Measurements from ENCODE around the gene ATOH7. TPM values are rescaled to one million over a fixed set of nuclear protein-coding genes. Genes with fewer than 3 reads are reported as not detected.

Gene ATOH7
- total RNA-seq, 1 donor from 2014 or later, result 0.65 TPM

DNA sequence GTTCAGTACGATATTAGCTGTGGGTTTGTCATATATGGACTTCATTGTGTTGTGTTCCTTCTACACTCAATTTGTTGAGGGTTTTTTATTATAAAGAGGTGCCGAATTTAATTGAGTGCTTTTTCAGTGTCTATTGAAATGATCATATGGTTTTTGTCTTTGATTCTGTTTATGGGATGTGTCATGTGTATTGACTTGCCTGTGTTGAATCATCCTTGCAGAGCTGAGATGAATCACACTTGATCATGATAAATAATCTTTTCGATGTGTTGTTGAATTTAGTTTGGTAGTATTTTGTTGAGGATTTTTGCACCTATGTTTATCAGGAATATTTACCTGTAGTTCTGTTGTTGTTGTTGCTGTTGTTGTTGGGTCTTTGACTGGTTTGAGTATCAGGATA, 39.8 kb downstream of the ATOH7 start:
- H3K36me3 Mint-ChIP-seq (ENCODE audit: insufficient read depth), result no peaks in the 10 kb centered on the region
- no peaks in the 10 kb centered on the region for H3K4me1 Mint-ChIP-seq (ENCODE audit: low read depth)
- no peak for DNase-seq (ENCODE audit: low spot score, unreplicated experiment)
- no peak overlapping the region for H3K27ac Mint-ChIP-seq
- no peak overlapping the region for H3K4me3 Mint-ChIP-seq (ENCODE audit: low read depth)
- H3K27me3 Mint-ChIP-seq, result peaks cover 8% of the 10 kb centered on the region
- TF ChIP-seq, protein P1, sequence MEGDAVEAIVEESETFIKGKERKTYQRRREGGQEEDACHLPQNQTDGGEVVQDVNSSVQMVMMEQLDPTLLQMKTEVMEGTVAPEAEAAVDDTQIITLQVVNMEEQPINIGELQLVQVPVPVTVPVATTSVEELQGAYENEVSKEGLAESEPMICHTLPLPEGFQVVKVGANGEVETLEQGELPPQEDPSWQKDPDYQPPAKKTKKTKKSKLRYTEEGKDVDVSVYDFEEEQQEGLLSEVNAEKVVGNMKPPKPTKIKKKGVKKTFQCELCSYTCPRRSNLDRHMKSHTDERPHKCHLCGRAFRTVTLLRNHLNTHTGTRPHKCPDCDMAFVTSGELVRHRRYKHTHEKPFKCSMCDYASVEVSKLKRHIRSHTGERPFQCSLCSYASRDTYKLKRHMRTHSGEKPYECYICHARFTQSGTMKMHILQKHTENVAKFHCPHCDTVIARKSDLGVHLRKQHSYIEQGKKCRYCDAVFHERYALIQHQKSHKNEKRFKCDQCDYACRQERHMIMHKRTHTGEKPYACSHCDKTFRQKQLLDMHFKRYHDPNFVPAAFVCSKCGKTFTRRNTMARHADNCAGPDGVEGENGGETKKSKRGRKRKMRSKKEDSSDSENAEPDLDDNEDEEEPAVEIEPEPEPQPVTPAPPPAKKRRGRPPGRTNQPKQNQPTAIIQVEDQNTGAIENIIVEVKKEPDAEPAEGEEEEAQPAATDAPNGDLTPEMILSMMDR (IDR thresholded peaks at IDR 0.05; ENCODE audit: unreplicated experiment), result no peak
- H3K9me3 Mint-ChIP-seq (ENCODE audit: low read depth), result peaks cover 10% of the 10 kb centered on the region

DNA sequence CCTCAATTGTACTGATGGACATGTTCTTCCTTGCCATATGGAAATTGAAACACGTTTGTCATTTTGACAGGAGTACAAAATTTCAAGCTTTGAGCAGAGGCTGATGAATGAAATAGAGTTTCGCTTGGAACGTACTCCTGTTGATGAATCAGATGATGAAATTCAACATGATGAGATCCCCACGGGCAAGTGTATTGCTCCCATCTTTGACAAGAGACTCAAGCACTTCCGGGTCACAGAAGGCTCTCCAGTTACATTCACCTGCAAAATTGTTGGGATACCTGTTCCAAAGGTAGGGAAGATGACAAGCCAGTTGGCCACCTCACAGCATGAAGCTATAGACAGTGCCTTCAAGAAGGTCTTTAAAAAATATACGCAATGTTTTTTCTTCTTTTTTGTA, 43.1 kb downstream of the ATOH7 start:
- Mint-ChIP-seq H3K27ac (no peak overlapping the region), H3K27me3 (peaks cover 4% of the 10 kb centered on the region), H3K4me1 (ENCODE audit: low read depth) (no peaks in the 10 kb centered on the region), H3K9me3 (ENCODE audit: low read depth) (peaks cover 10% of the 10 kb centered on the region), H3K36me3 (ENCODE audit: insufficient read depth) (no peaks in the 10 kb centered on the region), H3K4me3 (ENCODE audit: low read depth) (no peak overlapping the region)
- TF ChIP-seq, protein P1 (IDR thresholded peaks at IDR 0.05; ENCODE audit: unreplicated experiment), result no peak
- DNase-seq (ENCODE audit: low spot score, unreplicated experiment), result no peak

DNA sequence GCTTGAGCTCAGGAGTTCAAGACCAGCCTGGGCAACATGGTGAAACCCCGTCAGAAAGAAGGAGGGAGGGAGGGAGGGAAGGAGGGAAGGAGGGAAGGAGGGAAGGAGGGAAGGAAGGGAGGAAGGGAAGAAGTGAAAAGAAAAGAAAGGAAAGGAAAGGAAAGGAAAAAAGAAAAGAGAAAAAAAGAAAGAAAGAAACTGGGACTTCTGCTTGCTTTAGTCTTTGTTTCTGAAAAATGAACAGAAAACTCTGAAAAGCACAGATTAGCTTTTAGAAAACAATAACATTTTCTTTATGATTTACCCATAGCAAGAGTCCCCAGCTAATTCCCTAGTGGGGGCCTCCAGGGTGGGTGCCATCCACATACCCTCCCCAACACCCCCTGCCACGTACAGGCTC, 46.8 kb downstream of the ATOH7 start:
- TF ChIP-seq, protein P1 (IDR thresholded peaks at IDR 0.05; ENCODE audit: unreplicated experiment), result no peak
- no peak for DNase-seq (ENCODE audit: low spot score, unreplicated experiment)
- Mint-ChIP-seq H3K9me3 (ENCODE audit: low read depth) (no peaks in the 10 kb centered on the region), H3K27ac (no peak overlapping the region), H3K4me3 (ENCODE audit: low read depth) (no peak overlapping the region), H3K36me3 (ENCODE audit: insufficient read depth) (no peaks in the 10 kb centered on the region), H3K4me1 (ENCODE audit: low read depth) (no peaks in the 10 kb centered on the region), H3K27me3 (peaks cover 4% of the 10 kb centered on the region)

DNA sequence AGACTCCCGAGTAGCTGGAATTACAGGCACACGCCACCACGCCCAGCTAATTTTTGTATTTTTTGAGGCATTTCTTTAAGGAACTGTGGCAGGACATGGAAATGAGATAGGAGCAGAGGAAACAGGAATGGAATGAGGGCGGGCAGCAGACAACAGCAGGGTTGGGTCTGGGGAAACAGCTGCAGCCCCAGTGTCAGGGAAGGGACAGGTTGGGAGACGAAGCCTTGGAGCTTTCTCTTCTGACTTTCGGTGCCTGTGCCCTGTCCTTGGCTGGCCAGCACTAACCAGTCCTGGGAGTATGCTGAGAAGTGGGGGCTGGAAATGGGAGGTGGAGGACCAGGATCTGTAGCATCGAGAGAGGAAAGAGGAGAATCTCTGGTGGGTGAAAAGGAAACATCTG, 47.4 kb downstream of the ATOH7 start:
- Mint-ChIP-seq H3K4me1 (ENCODE audit: low read depth) (no peaks in the 10 kb centered on the region), H3K27ac (no peak overlapping the region), H3K36me3 (ENCODE audit: insufficient read depth) (no peaks in the 10 kb centered on the region), H3K4me3 (ENCODE audit: low read depth) (no peak overlapping the region), H3K27me3 (peaks cover 4% of the 10 kb centered on the region), H3K9me3 (ENCODE audit: low read depth) (no peaks in the 10 kb centered on the region)
- TF ChIP-seq, protein P1 (IDR thresholded peaks at IDR 0.05; ENCODE audit: unreplicated experiment), result no peak
- no peak for DNase-seq (ENCODE audit: low spot score, unreplicated experiment)

Other genes with a start within 250 kb of the ATOH7 start
- gene HERC4, start 156.8 kb downstream of the ATOH7 start, total RNA-seq, result 62.1 and 63.8 TPM in 2 replicates
- gene MYPN, start 122.6 kb downstream of the ATOH7 start, total RNA-seq, result 0.05 and 0.22 TPM in 2 replicates
- gene HNRNPH3, start 100.0 kb upstream of the ATOH7 start, total RNA-seq, result 222 and 225 TPM in 2 replicates
- gene PBLD, start 100.8 kb upstream of the ATOH7 start, total RNA-seq, result 9.6 and 11.1 TPM in 2 replicates
- gene RUFY2, start 175.2 kb upstream of the ATOH7 start, total RNA-seq, result 32.5 and 34.2 TPM in 2 replicates
- 33.3 and 34.5 TPM in 2 replicates for gene DNA2, start 239.9 kb upstream of the ATOH7 start, total RNA-seq

Data from progenitor cell of endocrine pancreas (in vitro differentiated cells).